T-cell (primary cell): ENCODE data around the gene TSNAX. TPM values are rescaled to one million over a fixed set of nuclear protein-coding genes. Genes with fewer than 3 reads are reported as not detected.

Experiments
- ATAC-seq, 4 experiments: fragments of 200-7000 bp in 3 of 4; fragments of 150-1000 bp in 1 of 4; cut with Tn5 transposase; replicated peaks in 1 of 4; 1 replicate in 3 of 4; 2 replicates in 1 of 4; pipeline ENCODE4 v1.10.0; 2021; ENCODE audit warnings: moderate library complexity in 3 of 4, mild to moderate bottlenecking in 2 of 4, moderate number of reproducible peaks in 1 of 4
- CTCF ChIA-PET, 2 donors: fragments of 300-600 bp; sonication (Branson Sonifier 250); formaldehyde crosslinking; loops; one replicate each; lab custom pipeline; 2022; ENCODE audit warnings: antibody characterized with exemption in 2 of 2; lab: Charles Lee
- POLR2A ChIA-PET, 2 donors: fragments of 300-600 bp; sonication (Branson Sonifier 250); formaldehyde crosslinking; loops; one replicate each; lab custom pipeline; 2022; ENCODE audit warnings: antibody characterized with exemption in 2 of 2; lab: Charles Lee
- DNase-seq, 35 experiments: peaks; one replicate each; pipeline versions ENCODE4 v3.0.0 to v3.0.0-alpha.2; 2013 to 2023
- H3K27ac ChIP-seq: one replicate; pipeline ENCODE4 v1.5.1; 2013; ENCODE audit warnings: low read length
- H3K27me3 ChIP-seq, 2 experiments: replicated peaks in 1 of 2; 1 replicate in 1 of 2; 2 replicates in 1 of 2; pipeline versions ENCODE4 v1.6.1 to v1.7.0; 2013; ENCODE audit warnings: low read length in 1 of 2, mixed read lengths in 1 of 2; ENCODE audit not compliant: control insufficient read depth in 2 of 2, insufficient read depth in 2 of 2; ENCODE audit errors: extremely low read depth in 1 of 2
- H3K36me3 ChIP-seq, 2 donors: 1 replicate in 1 of 2; 2 replicates in 1 of 2; pipeline versions ENCODE4 v1.6.1 to v1.7.0; 2013; ENCODE audit warnings: low read length in 1 of 2; ENCODE audit not compliant: control insufficient read depth in 2 of 2, insufficient read depth in 1 of 2; ENCODE audit errors: extremely low read depth in 1 of 2
- H3K4me1 ChIP-seq, 2 experiments: 1 replicate in 1 of 2; 2 replicates in 1 of 2; pipeline versions ENCODE4 v1.6.1 to v1.7.0; 2013; ENCODE audit warnings: low read length in 2 of 2, mixed read lengths in 1 of 2; ENCODE audit not compliant: insufficient read depth in 2 of 2, control insufficient read depth in 1 of 2; ENCODE audit errors: extremely low read depth in 1 of 2
- H3K4me3 ChIP-seq, 2 donors: 1 replicate in 1 of 2; 2 replicates in 1 of 2; pipeline versions ENCODE4 v1.5.1 to v1.7.0; 2013; ENCODE audit warnings: mild to moderate bottlenecking in 2 of 2, low read length in 1 of 2, moderate library complexity in 1 of 2; ENCODE audit not compliant: control insufficient read depth in 1 of 2; ENCODE audit errors: extremely low read depth in 1 of 2
- H3K9me3 ChIP-seq: 2 replicates; pipeline ENCODE4 v1.7.0; 2013
- H3K27ac Mint-ChIP-seq, 2 donors: one replicate each; pipeline ENCODE4 v1.8.0; 2020 to 2021; ENCODE audit warnings: mild to moderate bottlenecking in 2 of 2, mixed read lengths in 2 of 2
- H3K27me3 Mint-ChIP-seq, 2 donors: one replicate each; pipeline ENCODE4 v1.8.0; 2021 to 2022; ENCODE audit warnings: mixed read lengths in 2 of 2
- H3K36me3 Mint-ChIP-seq: one replicate; pipeline ENCODE4 v1.8.0; 2021; ENCODE audit warnings: mixed read lengths
- H3K4me1 Mint-ChIP-seq, 3 donors: one replicate each; pipeline ENCODE4 v1.8.0; 2020 to 2022; ENCODE audit warnings: mixed read lengths in 3 of 3, mild to moderate bottlenecking in 1 of 3
- H3K4me3 Mint-ChIP-seq, 3 donors: one replicate each; pipeline ENCODE4 v1.8.0; 2020 to 2022; ENCODE audit warnings: mild to moderate bottlenecking in 3 of 3, mixed read lengths in 3 of 3, moderate library complexity in 3 of 3
- H3K9me3 Mint-ChIP-seq, 3 donors: one replicate each; pipeline ENCODE4 v1.8.0; 2020 to 2022; ENCODE audit warnings: mixed read lengths in 3 of 3
- whole genome bisulfite sequencing: methylation state at CpG from one replicate; pipeline ENCODE4 v1.1.5; 2013; ENCODE audit warnings: missing lambda C conversion rate; ENCODE audit not compliant: insufficient coverage; 5-methylcytosine and 5-hydroxymethylcytosine counted together
- total RNA-seq, 35 experiments: library from RNA in 6 of 35; stranded (reverse) in 6 of 35; fragments of 120-200 nt in 1 of 35; gene quantifications; one replicate each; pipeline versions ENCODE4 v1.2.1 to v1.2.4 and lab custom pipeline; 2013 to 2026

Gene TSNAX, protein sequence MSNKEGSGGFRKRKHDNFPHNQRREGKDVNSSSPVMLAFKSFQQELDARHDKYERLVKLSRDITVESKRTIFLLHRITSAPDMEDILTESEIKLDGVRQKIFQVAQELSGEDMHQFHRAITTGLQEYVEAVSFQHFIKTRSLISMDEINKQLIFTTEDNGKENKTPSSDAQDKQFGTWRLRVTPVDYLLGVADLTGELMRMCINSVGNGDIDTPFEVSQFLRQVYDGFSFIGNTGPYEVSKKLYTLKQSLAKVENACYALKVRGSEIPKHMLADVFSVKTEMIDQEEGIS
- total RNA-seq = 10 to 100 TPM; 31.0 to 40.6 (median 35.0) TPM
- total RNA-seq (2013) = 42.9 TPM
- total RNA-seq (lab: John Stamatoyannopoulos, UW) = 9.4 to 72.0 (median 32.2) reads per million in 29 experiments

DNA sequence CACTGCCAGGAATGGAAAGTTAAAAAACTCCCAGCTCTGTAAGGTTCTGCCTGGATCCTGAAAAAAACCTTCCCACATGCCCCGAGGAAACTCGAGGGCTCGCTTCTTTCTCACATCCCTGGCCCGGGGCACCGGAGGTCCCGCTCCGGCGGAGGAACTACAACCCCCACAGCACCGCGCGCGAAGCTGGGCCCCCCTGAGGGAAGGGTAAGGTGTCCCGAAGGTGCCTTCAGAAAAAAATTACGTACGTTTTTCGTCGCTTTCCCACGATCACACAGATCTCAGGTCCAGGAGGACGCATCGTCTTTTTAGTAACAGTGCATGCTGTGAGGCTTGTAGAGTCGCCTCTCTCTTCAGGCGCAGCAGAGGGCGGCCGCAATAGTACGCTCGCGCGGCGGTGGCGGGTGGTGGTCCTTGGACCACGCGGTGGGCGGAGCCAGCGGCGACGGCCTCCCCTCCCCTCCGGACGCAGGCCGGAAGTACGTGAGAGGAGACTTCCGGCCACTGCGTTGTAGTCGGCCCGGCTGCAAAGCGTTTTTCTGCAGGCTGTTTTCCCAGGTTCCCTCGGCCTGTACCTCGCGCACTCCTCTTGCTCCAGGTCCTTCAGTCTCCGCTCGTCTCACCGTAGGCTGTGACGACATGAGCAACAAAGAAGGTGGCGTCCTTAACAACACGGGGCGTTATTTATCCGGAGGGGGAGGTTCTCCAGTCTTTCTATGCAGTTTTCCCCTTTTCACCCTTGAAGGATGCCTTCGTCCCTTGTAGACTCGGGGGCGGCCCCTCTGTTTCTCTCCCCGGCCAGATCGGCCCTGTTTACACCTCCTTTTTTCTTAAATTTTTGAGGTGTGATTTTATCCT lies at the start of gene TSNAX:
TSNAX (plus strand) TSS at position 498 of the 858 bp plus-strand sequence; CDS start at position 640, 142 bp downstream.
- Mint-ChIP-seq H3K27ac (peak within 1 kb of the TSS; percentile 99 to 100), H3K27me3 (no peaks in the 10 kb centered on the region), H3K4me1 (peaks cover 47 to 53% (median 48%) of the 10 kb centered on the region in 3 donors), H3K4me3 (peak within 1 kb of the TSS; percentile 97 to 98 (median 98)), H3K9me3 (no peaks in the 10 kb centered on the region), H3K36me3 (peaks cover 12% of the 10 kb centered on the region)
- Histone ChIP-seq H3K27ac (peak within 1 kb of the TSS; percentile 94), H3K9me3 (no peaks in the 10 kb centered on the region), H3K4me1 (peaks cover 15 to 40% of the 10 kb centered on the region in 2 experiments), H3K27me3 (no peaks in the 10 kb centered on the region), H3K4me3 (peak within 1 kb of the TSS; percentile 86 to 89), H3K36me3 (peaks cover 3 to 13% of the 10 kb centered on the region in 2 donors)
- ATAC-seq (peak; percentile 89 to 96 (median 92)), DNase-seq (peak; percentile 78 to 95 (median 88))
- WGBS = under 1% methylated on average over 42 of the region's 61 CpGs
- ChIA-PET CTCF (interaction anchor here (0.6 to 1.0 kb wide), 5 partner anchors 29 to 191 kb away, joined by 3 to 4 read pairs (median 3); partner anchors contain the start of genes EXOC8 (in 1 of the 2) and SPRTN (in 1 of the 2)), POLR2A (interaction anchor here (0.6 to 1.2 kb wide), 3 partner anchors 89 to 190 kb away, joined by 3 to 4 read pairs (median 3); partner anchors contain the start of gene SPRTN (in 1 of the 2))

DNA sequence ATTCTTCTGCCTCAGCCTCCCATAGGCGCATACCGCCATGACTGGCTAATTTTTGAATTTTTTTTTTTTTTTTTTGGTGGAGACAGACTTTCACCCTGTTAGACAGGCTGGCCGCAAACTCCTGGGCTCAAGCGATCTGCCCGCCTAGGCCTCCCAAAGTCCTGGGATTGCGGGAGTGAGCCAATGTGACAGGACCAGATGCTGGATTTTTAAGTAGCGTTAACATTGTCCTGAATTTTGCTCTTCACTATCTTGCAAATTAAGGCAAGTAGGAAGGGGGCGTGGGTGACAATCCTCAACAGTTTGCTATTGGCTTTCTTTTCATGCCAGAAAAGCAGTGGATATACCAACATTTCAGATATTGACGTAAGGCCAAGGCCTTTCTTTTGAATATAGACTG lies 49.7 kb upstream of the TSNAX start:
- H3K36me3 ChIP-seq = no peaks in the 10 kb centered on the region
- ATAC-seq (no peak), DNase-seq (no peak)
- no peaks in the 10 kb centered on the region for H3K4me1 ChIP-seq
- peaks cover 13 to 24% of the 10 kb centered on the region in 2 donors for H3K27me3 Mint-ChIP-seq
- H3K4me3 Mint-ChIP-seq = no peak overlapping the region
- CTCF ChIA-PET = no interaction called here
- H3K27ac Mint-ChIP-seq = no peak overlapping the region
- POLR2A ChIA-PET = no interaction called here
- H3K9me3 Mint-ChIP-seq = no peaks in the 10 kb centered on the region
- no peaks in the 10 kb centered on the region for H3K4me1 Mint-ChIP-seq
- WGBS = 100% methylated on average over 2 of the region's 9 CpGs
- H3K36me3 Mint-ChIP-seq = no peaks in the 10 kb centered on the region
- no peak overlapping the region for H3K4me3 ChIP-seq
- H3K27me3 ChIP-seq = peaks cover 0 to 7% of the 10 kb centered on the region in 2 experiments
- H3K27ac ChIP-seq = no peak overlapping the region
- no peaks in the 10 kb centered on the region for H3K9me3 ChIP-seq

DNA sequence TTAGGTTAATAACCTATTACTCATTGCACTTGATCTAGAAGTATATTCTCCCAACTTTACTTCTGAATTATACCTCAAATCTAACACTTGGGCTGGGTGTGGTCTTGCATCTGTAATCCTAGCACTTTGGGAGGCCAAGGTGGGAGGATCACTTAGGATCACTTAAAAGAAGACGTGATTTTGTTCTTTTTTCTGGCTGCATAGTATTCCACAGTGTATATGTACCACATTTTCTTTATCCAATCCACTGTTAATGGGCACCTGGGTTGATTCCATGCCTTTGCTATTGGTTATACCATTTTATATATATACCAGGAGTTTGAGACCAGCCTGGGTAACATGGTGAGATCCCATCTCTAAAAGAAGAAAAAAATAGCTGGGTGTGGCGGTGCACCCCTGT lies 48.5 kb upstream of the TSNAX start:
- Mint-ChIP-seq H3K27me3 (peaks cover 13% of the 10 kb centered on the region in 2 donors), H3K36me3 (no peaks in the 10 kb centered on the region), H3K4me1 (no peaks in the 10 kb centered on the region), H3K4me3 (no peak overlapping the region), H3K9me3 (no peaks in the 10 kb centered on the region), H3K27ac (no peak overlapping the region)
- no peak for ATAC-seq
- ChIA-PET CTCF (no interaction called here), POLR2A (no interaction called here)
- no peak overlapping the region for H3K4me3 ChIP-seq
- no peak overlapping the region for H3K27ac ChIP-seq
- peaks cover 0 to 7% of the 10 kb centered on the region in 2 experiments for H3K27me3 ChIP-seq
- no peak for DNase-seq
- H3K9me3 ChIP-seq = no peaks in the 10 kb centered on the region
- no peaks in the 10 kb centered on the region for H3K4me1 ChIP-seq
- no peaks in the 10 kb centered on the region for H3K36me3 ChIP-seq
- no CpG with 5 or more reads among the region's 2 CpGs for WGBS

DNA sequence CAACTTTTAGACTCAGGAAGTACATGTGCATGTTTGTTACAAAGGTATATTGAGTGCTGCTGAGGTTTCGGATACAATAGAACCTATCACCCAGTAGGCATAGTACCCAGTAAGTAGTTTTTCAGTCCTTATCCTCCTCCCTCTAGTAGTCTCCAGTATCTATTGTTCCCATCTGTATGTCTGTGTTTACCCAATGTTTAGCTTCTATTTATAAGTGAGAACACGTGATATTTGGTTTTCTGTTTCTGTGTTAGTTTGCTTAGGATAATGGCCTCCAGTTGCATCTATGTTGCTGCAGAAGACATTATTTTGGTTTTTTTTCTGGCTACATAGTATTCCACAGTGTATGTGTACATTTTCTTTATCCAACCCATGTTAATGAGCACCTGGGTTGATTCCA lies 47.2 kb upstream of the TSNAX start:
- H3K9me3 Mint-ChIP-seq = no peaks in the 10 kb centered on the region
- no peaks in the 10 kb centered on the region for H3K36me3 Mint-ChIP-seq
- POLR2A ChIA-PET = no interaction called here
- no peaks in the 10 kb centered on the region for H3K4me1 ChIP-seq
- no peak overlapping the region for H3K4me3 ChIP-seq
- H3K4me3 Mint-ChIP-seq = no peak overlapping the region
- no peaks in the 10 kb centered on the region for H3K36me3 ChIP-seq
- no peak overlapping the region for H3K27ac Mint-ChIP-seq
- H3K27me3 Mint-ChIP-seq = peaks cover 13% of the 10 kb centered on the region in 2 donors
- peaks cover 0 to 2% of the 10 kb centered on the region in 2 experiments for H3K27me3 ChIP-seq
- ATAC-seq = no peak
- H3K9me3 ChIP-seq = no peaks in the 10 kb centered on the region
- WGBS = no CpG with 5 or more reads among the region's 2 CpGs
- no peak for DNase-seq
- H3K27ac ChIP-seq = no peak overlapping the region
- H3K4me1 Mint-ChIP-seq = no peaks in the 10 kb centered on the region
- CTCF ChIA-PET = no interaction called here

DNA sequence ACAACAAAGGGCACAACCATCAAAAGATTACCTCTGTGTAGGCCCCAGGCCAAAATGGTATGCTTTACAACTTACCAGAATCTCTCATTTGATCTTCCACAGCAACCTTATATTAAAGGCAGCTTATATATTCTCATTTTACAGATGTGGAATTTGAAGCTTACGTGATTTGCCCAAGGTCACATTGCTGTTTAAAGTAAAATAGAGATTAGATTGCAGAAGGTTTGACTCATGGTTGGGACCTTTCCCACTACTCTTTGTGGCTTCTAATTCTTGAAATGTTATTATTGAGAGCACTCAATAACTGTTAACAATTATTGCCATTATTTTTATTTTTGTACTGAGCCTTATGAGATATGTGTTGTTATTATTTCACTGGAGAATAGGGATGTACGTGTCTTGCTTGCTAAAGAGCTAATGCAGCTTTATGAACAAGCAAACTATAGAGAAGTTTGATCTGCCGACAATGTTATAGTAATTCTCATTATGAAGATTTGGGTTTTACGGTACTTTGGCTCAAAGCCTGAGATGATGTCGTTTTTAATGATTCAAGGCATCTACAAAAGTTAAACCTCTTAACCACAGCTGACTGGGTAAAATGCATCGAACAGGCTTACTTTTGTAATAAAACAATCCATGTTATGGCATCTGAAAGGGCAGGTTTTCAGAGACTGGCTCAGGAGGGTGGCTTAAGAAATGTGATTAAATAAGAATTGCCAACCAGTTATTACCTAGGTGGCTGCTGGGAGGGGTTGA lies 43.3 kb upstream of the TSNAX start:
- Mint-ChIP-seq H3K36me3 (no peaks in the 10 kb centered on the region), H3K27ac (no peak overlapping the region), H3K9me3 (no peaks in the 10 kb centered on the region), H3K4me3 (no peak overlapping the region), H3K4me1 (no peaks in the 10 kb centered on the region), H3K27me3 (peaks cover 9 to 10% of the 10 kb centered on the region in 2 donors)
- Histone ChIP-seq H3K27ac (no peak overlapping the region), H3K4me3 (no peak overlapping the region), H3K36me3 (no peaks in the 10 kb centered on the region), H3K9me3 (no peaks in the 10 kb centered on the region), H3K4me1 (no peaks in the 10 kb centered on the region), H3K27me3 (peaks cover 0 to 2% of the 10 kb centered on the region in 2 experiments)
- ChIA-PET CTCF (interaction anchor here in 1 of 2 donors (0.6 kb wide), 1 partner anchor 337 kb away, joined by 3 read pairs; no protein-coding TSS in a partner anchor), POLR2A (no interaction called here)
- ATAC-seq = no peak
- DNase-seq = no peak
- no CpG with 5 or more reads among the region's 6 CpGs for WGBS

DNA sequence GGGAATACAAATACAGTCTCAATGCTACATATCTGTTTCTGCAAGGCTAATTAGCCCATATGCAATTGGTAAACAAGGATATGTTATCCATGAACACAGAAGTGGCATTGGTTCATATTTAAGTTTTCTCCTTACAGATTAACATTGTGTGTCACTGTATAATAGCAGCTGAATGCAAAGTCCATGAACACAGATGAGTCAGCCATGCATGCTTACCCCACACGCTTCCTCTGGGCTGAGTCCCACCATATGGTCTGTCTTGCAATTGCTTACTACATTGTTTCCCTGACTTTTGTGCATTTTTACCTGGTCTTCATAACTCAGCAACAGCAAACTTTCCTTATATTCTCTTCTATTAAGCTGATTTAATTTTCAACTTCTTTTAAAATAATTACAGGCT lies 41.5 kb upstream of the TSNAX start:
- H3K27ac Mint-ChIP-seq = no peak overlapping the region
- no peak for ATAC-seq
- no peaks in the 10 kb centered on the region for H3K9me3 Mint-ChIP-seq
- Histone ChIP-seq H3K9me3 (no peaks in the 10 kb centered on the region), H3K27me3 (no peaks in the 10 kb centered on the region), H3K4me3 (no peak overlapping the region), H3K36me3 (no peaks in the 10 kb centered on the region), H3K27ac (no peak overlapping the region), H3K4me1 (no peaks in the 10 kb centered on the region)
- no peaks in the 10 kb centered on the region for H3K36me3 Mint-ChIP-seq
- WGBS = 71% methylated on average over 1 of the region's 1 CpG
- H3K4me3 Mint-ChIP-seq = no peak overlapping the region
- peaks cover 4 to 6% of the 10 kb centered on the region in 2 donors for H3K27me3 Mint-ChIP-seq
- DNase-seq = no peak
- POLR2A ChIA-PET = no interaction called here
- no peaks in the 10 kb centered on the region for H3K4me1 Mint-ChIP-seq
- CTCF ChIA-PET = no interaction called here
